GM21717 (cell line): ENCODE data around the gene TRIM29.

Source experiments
- ATAC-seq: cut with Tn5 transposase; IDR thresholded peaks from one replicate; pipeline ENCODE4 v1.9.1; 2021; ENCODE audit warnings: mild to moderate bottlenecking, moderate library complexity; ENCODE audit not compliant: unreplicated experiment

Gene TRIM29

GRCh38 chr11:120102864-120103122 lies 35.1 kb downstream of the TRIM29 start:
- ATAC-seq: no peak

DNA sequence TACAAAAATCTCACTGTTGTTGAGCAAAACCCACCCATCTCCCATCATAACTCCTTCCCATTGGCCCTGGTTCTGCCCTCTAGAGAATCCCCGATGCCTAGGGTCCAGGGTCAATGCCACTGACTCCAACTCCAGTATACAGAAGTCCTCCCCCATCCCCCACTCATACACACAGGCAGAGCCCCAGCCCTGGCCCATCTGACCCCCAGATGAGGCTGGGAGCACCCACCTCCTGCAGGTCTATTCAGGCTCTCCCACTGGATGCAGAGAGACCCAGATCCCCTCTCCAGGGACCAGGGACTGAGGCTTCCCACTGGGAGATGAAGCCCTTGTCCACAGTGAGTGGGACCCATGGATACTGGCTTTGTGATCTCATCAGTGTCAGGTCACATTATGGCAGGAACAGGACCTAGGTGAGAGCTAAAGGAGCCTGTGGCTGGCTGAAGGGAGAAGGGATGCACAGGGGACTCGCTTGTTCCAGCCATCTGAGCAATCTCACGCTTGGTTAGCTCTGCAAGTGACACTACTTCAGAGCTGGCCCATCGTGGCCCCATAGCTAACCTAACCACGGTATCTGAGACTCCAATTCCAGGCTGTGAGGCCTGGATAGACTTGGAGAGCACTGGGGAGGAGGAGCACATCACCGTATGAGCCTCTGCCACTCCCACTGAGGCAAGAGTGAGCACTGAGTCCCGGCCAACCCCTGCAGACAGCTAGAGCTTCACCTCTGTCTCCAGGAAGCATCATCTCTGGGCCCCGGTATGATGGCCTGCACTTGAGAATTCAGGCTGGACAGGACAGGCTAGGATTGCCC lies 35.7 kb downstream of the TRIM29 start:
- no peak for ATAC-seq

- ATAC-seq: no peak
Observed at GRCh38 chr11:120098503-120099020, 39.4 kb downstream of the TRIM29 start.

DNA sequence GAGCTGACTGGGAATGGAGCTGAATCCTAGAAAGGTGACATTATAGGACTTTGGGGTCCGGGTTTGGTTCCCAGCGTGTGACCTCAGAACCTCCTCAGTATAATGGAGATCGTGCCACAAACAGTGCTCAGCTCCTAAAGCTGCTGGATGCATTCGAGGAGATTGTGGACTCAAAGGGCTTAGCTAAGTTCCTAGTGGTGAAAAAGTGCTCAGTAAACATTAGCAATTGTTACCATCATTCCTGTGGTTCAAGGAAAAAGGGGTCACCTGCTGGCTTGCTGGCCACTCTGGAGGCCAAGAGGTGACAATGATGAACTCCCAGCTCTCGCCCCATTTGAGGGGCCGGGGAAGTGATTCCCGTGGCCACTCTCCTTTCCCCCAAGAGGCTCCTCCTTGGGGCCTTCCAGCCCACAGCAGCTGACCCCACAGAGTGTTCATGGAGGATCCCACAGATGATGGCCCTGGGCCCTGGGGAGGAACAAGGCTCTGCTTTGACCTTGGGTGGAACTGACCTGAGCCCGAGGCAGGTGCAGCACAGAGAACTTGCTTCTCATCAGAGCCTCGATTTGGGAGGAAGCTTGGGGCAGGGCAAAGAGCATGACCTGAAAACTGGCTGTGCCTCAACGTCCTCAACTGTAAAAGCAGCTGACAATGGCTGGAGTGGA lies 40.1 kb downstream of the TRIM29 start:
- no peak for ATAC-seq

DNA sequence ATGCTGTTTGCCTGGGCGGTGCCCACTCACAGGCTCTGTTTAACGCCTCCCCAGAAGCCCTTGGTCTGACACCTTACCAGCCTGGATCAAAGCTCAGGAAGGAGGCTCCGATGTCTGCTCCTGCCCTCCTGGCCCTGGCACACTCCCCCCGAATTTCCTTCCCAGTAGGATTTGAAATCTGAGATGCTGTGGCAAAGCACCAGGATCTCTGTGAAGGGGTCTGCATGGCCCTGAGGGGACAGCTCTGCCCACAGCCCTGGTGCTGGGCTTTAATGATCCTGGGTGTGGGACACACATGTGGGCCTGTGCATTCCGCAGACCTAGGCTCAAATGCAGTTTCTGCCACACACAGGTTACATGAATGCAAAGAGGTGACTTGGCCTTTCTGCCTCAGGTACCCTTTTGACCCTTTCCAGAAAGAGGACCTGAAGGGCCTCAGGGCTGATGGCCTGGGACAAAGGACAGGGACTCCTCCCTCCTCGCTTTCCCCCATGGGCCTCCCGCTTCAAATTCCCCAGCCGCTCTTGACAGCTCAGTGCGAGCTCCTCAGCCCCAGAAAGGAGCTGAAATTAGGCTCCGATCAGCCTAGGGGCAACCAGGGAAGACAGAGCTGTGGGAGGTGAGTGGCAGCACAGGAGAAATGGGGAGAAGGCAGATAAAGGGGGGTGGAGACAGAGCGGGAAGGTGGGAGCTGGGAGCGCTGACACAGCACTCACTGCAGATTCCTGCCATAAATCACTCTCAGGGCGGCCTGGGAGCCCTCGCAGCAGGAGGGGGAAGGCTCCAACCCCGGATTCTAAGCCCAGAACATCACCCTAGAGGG lies 41.3 kb downstream of the TRIM29 start:
- no peak for ATAC-seq

DNA sequence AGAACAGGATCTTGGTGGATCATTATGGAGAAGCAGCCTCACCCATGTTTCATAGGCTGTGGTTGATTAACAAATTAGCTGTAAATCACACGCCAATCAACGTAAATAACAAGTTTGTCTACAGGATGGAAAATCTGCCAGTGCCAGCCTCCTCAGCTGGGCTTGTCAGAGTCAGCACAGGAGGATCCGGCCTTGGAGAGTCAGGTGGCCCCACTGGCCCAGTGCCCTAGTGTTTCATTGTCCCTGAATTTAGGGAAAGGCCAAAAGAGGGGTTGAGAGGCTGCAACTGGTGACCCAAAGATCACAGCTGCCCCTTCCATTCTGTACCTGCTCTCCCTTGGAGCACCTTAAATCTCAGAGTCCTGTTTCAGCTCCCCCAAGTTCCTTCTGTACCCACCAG lies 42.4 kb downstream of the TRIM29 start:
- ATAC-seq: no peak

GRCh38 chr11:120091701-120092100 lies 46.2 kb downstream of the TRIM29 start:
- no peak for ATAC-seq

- ATAC-seq: no peak
Observed at GRCh38 chr11:120091121-120091520, 46.8 kb downstream of the TRIM29 start.

GRCh38 chr11:120090411-120090810 lies 47.5 kb downstream of the TRIM29 start:
- ATAC-seq: no peak

DNA sequence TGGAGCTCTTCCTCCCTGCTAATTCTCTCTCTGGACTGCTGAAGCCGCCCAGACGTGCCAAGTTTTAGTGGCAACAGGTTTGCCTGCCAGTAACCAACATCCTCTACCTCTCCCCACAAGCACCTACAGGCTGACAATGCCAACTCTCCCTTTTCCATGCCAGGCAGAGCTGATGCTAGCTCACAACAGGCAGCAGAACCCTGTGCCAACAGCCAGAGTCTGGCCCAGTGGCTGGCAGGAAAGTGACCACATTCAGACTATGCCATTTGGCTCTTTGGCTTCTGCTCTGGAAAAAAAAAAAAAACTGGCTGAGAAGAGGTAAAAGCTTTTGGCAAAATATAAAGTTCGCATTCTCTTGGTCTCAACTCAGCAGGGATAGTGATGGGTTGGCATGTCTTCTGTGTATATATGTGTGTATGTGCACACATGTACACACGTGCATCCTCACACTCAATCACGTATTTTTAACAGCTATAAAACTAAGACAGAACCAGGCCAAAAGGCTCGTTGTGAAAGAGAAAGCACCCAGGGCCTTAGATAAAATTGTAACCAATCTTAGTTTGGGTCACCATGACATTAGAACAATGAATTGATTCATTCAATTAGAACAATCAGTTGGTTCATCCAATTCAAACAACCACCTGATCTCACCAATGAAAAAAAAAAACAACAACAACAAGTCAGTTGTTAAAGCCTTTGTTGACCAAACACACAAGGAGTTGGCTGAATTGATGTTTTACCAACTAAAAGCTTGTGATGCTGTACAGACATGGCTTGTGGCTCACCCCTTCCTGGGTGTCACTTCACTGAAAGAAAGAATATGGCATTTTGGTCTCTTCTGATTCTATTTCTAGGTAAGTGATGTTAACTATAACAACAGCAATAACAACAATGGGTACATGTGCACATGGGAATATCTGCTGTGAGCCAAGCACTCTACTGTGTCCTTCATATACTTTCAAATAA lies 48.6 kb downstream of the TRIM29 start:
- no peak for ATAC-seq

GRCh38 chr11:120088056-120088455 lies 49.9 kb downstream of the TRIM29 start:
- no peak for ATAC-seq

GRCh38 chr11:120086651-120087050 lies 51.3 kb downstream of the TRIM29 start:
- no peak for ATAC-seq

DNA sequence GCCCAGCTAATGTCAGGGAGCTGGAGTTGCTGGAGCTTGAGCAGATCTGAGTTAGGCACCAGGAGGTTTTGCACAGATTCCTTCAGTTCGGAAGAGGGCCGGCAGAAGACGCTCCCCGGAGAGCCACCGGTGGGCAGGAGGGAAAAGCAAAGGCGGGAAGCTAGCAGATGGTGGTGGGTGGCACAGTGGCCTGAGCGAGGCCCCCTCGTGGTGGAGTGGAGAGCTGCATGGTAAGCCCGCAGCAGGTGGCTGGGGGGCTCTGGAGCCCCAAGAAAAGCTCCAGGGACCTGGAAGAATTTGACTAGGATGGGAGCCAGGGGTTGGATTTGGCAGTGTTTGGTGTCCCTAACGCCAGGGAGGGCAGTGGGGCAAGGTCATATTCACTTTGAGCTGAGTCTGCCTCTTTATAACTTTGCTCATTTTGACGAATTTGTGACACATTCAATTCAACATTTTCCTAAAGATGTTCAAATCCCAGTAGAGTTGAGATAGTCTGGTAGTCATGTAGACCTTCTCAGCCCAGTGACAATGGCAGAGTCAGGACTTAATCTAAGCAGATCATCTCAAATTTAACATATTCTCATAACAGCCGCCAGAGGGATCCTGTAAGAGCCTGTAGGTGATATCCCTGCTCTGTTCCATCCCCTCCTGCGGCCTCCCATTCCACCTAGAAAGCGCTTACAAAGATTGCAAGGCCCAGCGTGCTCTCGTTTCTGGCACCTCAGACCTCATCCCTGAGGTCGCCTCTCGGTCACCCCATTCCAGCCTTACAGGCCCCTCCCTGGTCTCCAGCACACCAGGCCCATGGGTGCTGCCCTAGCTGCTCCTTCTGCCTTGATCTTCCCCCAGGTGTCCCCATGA lies 57.9 kb downstream of the TRIM29 start:
- no peak for ATAC-seq

- ATAC-seq: no peak
Observed at GRCh38 chr11:120078397-120078796, 59.5 kb downstream of the TRIM29 start.

DNA sequence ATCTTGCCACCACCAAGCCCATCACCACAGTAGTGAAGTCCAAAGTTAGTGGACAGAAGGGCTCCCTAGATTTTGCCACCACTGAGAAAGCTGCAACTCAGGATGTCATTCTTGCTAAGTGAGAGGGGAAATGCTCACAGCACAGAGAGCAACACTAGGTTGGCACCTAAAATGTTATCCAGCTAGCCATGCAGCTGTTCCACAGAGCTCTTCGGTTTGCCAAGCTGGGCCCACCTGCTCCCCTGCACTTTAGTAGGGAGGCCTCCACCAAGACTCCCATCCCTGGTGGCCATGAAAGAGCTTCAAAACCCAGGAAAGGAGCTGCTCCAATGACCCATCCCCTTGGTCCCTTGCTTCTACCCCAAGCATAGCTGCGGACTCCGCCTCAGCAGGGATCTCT lies 63.8 kb downstream of the TRIM29 start:
- no peak for ATAC-seq

DNA sequence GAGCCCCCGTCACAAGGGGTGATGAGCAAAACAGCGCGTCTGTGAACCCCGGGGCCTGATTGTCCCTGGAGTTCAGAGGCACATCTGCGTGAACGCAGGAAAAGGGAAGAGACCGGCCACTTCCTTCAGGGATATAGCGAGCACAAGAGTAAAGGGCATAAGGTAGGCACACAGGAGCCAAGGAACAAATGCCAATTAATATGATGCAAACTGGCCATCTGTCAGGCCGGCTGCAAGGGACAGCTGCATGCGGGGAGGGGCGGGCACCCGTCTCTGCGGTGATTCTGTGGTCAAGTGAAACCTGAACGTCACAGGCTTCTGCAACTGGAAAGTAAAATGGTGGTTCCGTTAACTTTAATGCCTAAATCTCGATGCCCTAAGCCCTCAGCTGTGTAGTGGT lies 64.7 kb downstream of the TRIM29 start:
- ATAC-seq: no peak

GRCh38 chr11:120068114-120068573 lies 69.8 kb downstream of the TRIM29 start:
- ATAC-seq: no peak

DNA sequence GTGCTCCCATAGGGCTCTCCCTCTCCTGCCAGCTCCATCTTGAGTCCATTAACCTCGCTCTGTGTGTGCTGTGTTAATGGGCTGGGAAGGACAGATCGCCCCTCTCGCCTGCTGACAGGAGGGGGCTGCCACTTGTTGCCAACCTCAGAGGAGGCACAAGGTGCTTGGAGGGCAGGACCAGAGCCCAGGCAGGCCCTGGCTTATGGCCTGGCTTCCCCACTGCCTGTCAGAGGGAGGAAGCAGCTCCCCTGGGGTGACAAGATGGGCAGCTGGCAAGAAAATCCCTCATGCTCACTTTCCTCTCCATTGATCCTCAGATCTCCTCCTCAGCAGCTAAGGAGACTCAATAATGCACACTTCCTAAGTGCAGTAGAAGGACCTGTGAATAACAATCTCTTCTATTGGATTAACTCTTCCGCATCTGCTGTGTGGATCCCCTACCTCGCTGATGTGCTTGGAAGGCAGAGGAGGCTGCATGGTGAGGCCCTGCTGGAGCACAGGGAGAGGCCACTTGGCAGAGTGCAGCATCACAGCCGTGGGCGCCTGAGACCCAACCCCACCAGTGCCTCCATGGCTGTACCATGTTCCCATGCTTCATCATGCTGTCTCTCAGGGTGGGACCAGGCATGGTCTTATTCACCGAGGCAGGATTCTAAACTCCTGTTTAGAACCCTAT lies 70.3 kb downstream of the TRIM29 start:
- ATAC-seq: no peak
